GM03348 (cell line): ENCODE data around the gene ERV3-1.
"Not testable (repeated sequence)": the region's sequence is repeated elsewhere in the genome, so short reads cannot be mapped to it uniquely, and the experiment has no call there.

Experiments
- DNase-seq: peaks from one replicate; pipeline ENCODE4 v3.0.0; 2012; ENCODE audit warnings: low spot score

The ERV3-1 gene

DNA sequence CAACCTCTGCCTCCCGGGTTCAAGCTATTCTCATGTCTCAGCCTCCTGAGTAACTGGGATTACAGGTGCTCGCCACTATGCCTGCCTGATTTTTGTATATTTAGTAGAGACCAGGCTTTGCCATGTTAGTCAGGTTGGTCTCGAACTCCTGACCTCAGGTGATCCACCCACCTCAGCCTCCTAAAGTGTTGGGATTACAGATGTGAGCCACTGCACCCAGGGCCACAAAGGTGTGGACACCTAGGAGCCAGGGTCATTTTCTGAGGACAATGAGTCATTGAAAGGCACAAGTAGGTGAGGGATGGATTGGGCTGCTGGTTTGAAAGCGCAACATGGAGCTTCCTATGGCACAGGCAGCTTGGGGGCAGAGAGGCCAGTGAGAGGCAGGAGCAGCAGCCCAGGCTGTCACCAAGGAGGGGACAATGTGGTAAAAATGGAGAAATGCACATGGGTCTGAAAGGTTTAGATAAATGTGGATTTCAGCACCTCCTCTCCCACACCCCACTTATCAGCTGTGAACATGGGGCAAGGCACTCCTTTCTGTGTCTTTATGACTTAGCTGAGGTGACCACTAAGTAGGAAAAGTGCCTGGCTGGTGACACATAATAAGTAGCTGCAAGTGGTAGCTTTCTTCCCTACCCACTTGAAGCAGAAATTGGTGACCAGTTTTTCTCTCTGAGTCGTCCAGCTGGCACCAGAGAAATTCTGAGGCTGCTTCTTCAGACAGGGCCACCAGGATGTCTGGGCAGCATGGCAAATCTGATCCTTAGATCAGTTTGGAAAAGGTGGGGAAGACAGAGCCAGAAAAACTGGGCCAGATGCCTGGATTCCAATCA, 61.6 kb downstream of the ERV3-1 start:
- DNase-seq = not testable (repeated sequence)
